ENCODE results near the gene IRGQ. TPM values are rescaled to one million over a fixed set of nuclear protein-coding genes. Genes with fewer than 3 reads are reported as not detected.

Gene IRGQ
- total and polyA plus RNA-seq, 2 experiments from 2014 or later, result 8.4 to 49.6 TPM

GRCh38 chr19:43612374-43612773 is 16.4 kb upstream of the IRGQ start:
- Histone ChIP-seq H3K4me2 (no peak overlapping the region), H3K9me2 (ENCODE audit: insufficient read depth) (no peaks in the 10 kb centered on the region), H3K4me3 (no peak overlapping the region), H4K20me1 (replicated peaks; ENCODE audit: insufficient read depth) (no peaks in the 10 kb centered on the region; the same call in 1 of the 2 replicates), H3K27me3 (ENCODE audit: insufficient read depth) (no peaks in the 10 kb centered on the region), H2AFZ (no peak overlapping the region), H3K4me1 (ENCODE audit: insufficient read depth) (no peaks in the 10 kb centered on the region), H3K36me3 (ENCODE audit: insufficient read depth) (no peaks in the 10 kb centered on the region), H3K27ac (ENCODE audit: low read depth) (no peak overlapping the region), H3F3A (replicated peaks; ENCODE audit: low read depth) (no peaks in the 10 kb centered on the region), H3K79me2 (replicated peaks; ENCODE audit: insufficient read depth) (peaks cover 12% of the 10 kb centered on the region; the same call in 1 of the 2 replicates)
- ATAC-seq (no peak), DNase-seq (ENCODE audit: low spot score) (no peak)
- Mint-ChIP-seq H3K4me3 (no peak overlapping the region), H3K27ac (no peak overlapping the region), H3K27me3 (ENCODE audit: insufficient read depth, low read depth, poor library complexity) (peaks cover 18% of the 10 kb centered on the region), H3K36me3 (ENCODE audit: low read depth) (peaks cover 36% of the 10 kb centered on the region), H3K9me3 (peaks cover 11% of the 10 kb centered on the region), H3K4me1 (peaks cover 6% of the 10 kb centered on the region)
- TF ChIP-seq STAT1 (IDR thresholded peaks at IDR 0.05; ENCODE audit: unreplicated experiment) (no peak), POLR2AphosphoS5 (IDR thresholded peaks at IDR 0.05; ENCODE audit: low read depth) (no peak), ZNF114 (CRISPR knock-in tag; IDR thresholded peaks at IDR 0.05) (no peak)

DNA sequence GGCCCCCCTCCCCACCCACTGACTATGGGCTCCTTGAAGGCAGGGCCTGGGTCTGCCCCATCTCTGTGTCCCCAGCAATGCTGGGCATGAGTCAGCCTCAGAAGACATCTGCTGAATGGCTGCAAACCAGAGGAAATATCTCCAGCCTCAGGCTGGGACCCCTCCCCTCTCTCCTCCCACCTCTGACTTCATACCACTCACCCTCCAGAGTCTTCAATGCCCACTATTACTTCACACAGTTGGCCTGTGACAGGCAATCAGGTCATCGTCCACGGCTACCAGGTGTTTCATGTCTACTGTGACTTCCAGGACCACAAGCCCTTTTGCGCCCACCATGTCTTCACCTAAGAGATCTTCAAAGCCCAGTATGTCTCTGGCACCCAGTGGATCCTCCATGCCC is 15.9 kb upstream of the IRGQ start, which contains the start of gene SRRM5:
Gene SRRM5 (plus strand): TSS at position 301 of the 400 bp plus-strand sequence. CDS start 34 bp downstream, at position 335.
- Histone ChIP-seq H3K27me3 (ENCODE audit: insufficient read depth) (no peaks in the 10 kb centered on the region), H3K4me2 (no peak within 1 kb of the TSS), H3F3A (replicated peaks; ENCODE audit: low read depth) (no peaks in the 10 kb centered on the region), H3K79me2 (replicated peaks; ENCODE audit: insufficient read depth) (peaks cover 7% of the 10 kb centered on the region; the same call in 1 of the 2 replicates), H3K36me3 (ENCODE audit: insufficient read depth) (no peaks in the 10 kb centered on the region), H4K20me1 (replicated peaks; ENCODE audit: insufficient read depth) (no peaks in the 10 kb centered on the region; the same call in 1 of the 2 replicates), H3K9me2 (ENCODE audit: insufficient read depth) (no peaks in the 10 kb centered on the region), H3K4me3 (no peak within 1 kb of the TSS), H3K4me1 (ENCODE audit: insufficient read depth) (no peaks in the 10 kb centered on the region), H2AFZ (no peak within 1 kb of the TSS), H3K27ac (ENCODE audit: low read depth) (no peak within 1 kb of the TSS)
- no peak within 1 kb of the TSS for H3K4me3 Mint-ChIP-seq
- no peak for ATAC-seq
- H3K27me3 Mint-ChIP-seq (ENCODE audit: insufficient read depth, low read depth, poor library complexity), result peaks cover 18% of the 10 kb centered on the region
- DNase-seq (ENCODE audit: low spot score), result no peak
- H3K27ac Mint-ChIP-seq, result no peak within 1 kb of the TSS
- TF ChIP-seq ZNF462 (CRISPR knock-in tag; IDR thresholded peaks at IDR 0.05) (no peak), EZH2 (IDR thresholded peaks at IDR 0.05; ENCODE audit: low read depth, unreplicated experiment) (no peak)
- peaks cover 11% of the 10 kb centered on the region for H3K9me3 Mint-ChIP-seq
- H3K36me3 Mint-ChIP-seq (ENCODE audit: low read depth), result peaks cover 36% of the 10 kb centered on the region
- peaks cover 9% of the 10 kb centered on the region for H3K4me1 Mint-ChIP-seq
